ENCODE data around the gene PRR16.

Gene PRR16

DNA sequence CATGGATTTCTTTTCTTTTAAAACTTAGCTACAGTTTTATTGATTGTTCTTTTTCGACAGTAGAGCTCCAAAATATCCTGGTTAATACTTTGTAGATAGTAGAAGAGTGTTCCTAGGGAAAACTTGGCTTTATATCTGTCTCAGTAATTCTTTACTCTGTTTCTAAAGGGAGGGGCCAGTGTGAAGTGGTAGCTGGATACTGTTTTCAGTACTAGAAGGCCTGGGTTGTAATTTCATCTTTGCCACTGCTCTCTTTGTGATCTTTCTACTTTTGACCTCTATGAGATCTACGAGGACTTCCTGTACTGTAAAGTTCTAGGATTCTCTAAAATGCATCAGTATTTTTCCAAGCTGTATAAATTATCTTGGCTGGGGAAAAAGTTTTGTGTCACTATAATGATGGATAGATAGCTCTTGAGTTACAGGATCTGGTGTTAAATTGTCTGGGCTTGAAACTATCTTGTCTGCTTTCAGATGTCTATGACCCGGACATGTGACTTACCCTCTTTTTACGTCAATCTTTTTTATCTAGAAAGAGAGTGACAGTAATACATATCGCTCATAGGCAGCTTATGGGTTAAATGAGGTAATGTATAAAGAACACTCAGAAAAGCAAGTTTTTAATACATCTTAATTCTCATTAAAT, 53.6 kb downstream of the PRR16 start:
- no peak for DNase-seq

DNA sequence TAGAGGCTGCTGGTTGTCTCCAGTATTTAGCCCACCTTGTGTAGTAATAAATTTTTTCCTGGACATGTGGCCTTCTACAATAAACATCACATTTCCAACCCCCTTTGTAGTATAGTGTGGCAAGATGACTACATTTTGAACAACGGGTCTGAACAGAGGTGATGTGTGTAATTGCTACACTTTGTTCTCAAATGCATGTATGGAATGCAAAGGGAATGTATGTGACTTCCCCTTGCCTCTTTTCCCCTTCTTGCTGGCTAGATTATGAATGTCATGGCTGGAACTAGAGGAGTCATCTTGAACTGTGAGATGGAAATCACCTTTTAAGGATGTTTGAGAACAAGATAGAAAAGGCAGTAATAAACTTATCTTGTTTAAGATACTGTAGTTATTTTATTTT, 54.5 kb downstream of the PRR16 start:
- no peak for DNase-seq

DNA sequence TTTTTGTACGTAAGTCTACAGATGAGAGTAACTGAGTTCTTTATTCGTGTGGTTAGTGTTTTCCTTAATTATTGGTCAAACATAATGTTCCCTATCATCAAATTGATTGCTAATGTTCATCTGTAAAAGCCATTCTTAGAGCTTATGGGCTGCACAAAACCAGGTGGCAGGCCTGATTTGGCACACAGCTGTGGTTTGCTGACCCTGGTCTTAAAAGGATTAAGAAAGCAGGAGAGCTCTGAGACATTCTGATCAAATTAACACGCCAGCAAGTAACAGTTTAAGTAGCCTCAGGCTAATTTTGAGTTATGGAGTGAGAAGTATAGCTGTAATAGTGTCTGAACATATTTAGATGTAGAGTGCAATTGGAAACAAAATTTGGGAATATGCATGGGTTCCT, 63.2 kb downstream of the PRR16 start:
- DNase-seq, result no peak

DNA sequence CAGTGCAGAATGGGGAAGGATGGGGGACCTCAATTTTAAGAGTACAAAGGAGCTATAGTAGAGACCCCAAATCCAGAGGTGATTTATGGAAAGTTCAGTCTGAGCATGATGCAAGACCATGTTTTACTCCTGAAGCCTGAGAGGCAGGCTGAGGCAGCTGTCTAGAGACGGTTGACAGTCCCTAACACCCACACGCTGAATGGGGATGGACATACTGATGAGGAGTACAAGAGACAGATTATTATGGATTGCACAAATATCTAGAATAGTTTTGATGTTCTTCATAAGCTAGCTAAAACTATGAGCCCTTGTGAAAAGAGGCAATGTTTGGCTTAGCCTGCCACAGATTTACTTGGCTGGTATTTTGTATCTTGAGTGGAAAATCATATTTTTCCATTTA, 64.5 kb downstream of the PRR16 start:
- DNase-seq, result no peak

GRCh38 chr5:120529386-120529785, 65.3 kb downstream of the PRR16 start:
- DNase-seq, result no peak

DNA sequence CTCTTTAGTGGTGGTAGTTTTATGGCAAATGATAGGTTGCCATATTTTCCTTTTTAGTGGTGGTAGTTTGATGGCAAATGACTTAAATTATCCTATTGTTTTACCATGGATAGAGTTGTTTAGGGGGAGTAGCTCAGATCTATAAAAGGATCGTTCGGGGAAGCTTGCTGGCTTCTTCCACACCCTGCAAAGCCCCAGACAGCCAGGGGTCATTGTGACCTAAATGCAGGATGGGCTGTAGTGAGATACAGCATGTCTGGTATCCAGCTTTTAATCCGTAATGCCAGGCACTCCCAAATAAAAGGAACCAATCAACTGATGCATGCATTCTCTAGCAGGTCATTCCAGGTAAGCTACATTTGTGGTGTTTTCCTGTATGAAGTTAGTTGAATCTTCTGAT, 67.1 kb downstream of the PRR16 start:
- DNase-seq, result no peak

GRCh38 chr5:120532835-120533234, 68.7 kb downstream of the PRR16 start:
- no peak for DNase-seq

- DNase-seq, result no peak
Observed at GRCh38 chr5:120533581-120533980, 69.5 kb downstream of the PRR16 start.

DNA sequence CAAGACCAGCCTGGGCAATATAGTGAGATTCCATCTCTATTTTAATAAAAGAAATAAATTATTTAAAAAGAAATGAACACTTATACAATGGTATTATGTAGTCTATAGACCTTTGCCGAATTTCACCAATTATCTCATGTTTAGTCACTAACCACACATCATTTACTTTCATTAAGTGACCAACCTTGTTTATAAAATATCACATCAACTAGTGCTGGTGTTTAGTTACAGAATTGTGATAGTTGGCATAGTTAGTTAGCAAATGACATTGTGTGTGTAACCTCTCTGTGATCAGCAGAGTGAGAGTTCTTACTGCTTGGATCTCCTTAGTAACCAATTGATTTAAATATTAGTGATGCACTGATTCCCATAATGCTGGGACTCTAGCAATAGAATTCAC, 71.8 kb downstream of the PRR16 start:
- DNase-seq, result no peak

DNA sequence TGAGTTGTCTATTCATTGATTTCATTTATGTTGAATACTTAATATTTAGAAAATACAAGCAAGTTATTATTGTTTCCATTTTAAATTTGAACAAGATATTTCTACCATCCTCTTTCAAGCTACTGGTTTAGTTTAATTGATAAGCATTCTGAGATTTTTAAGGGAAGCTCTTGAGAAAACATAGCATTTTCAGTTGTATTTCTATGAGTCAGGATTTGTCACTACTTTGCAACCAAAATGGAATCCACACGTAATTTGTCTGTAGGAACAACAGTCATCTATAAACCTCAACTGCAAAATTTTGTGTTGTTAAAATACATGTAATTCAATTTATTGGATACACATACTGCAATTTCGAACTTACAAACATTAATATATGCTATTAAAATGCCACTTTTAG, 74.0 kb downstream of the PRR16 start:
- no peak for DNase-seq

DNA sequence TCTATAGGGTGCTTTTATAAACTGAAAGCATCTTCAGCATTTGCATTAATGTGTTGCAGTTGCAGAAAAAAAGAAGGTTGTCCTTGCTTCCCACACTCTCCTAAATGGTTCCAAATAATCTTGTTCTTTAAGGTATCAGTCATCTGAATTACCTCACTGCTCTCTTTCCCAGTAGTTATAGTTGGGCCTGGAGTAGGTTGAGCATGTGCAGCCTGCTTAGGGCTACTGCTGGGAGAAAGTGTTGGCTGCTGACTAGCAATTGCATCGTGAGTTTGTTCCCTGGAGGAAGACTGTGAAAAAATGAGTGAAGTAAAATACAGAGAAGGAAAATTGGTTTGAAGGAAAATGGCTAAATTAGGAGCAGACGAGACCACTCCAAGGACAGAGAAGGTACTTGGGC, 74.5 kb downstream of the PRR16 start:
- no peak for DNase-seq

DNA sequence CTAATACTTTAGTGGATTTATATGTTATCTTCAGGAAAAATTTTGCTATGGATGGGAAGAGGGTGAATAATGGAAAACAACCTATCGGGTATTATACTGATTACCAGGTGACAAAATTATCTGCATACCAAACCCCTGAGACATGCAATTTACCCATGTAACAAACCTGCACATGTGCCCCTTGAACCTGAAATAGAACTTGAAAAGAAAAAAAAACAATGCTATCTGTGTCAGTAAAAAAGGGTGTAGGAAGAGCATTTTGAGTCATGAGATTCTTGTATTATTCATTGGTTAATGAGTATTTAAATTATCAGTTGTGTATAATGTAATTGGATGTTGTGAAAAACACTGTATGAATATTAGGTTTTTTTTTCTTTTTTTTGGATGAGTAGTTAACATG, 75.4 kb downstream of the PRR16 start:
- no peak for DNase-seq

DNA sequence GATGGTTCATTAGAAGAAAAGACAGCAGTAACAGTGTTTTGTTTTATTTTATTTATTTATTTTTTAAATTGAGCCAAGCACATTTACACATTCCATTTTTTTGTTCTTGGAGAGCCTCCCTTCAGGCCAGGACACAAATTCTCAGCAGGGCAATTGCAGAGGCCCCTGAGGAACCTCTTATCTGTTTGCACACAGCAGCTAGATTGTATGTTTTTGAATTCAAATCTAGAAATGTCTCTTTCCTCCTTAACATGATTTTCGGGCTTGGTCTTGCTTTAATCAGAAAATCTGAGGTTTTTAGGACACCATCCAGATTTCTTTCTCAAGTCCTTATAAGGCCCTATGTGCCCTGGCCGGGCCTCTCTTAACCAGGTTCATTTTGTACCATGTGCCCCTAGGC, 76.0 kb downstream of the PRR16 start:
- DNase-seq, result no peak

- DNase-seq, result no peak
Observed at GRCh38 chr5:120544043-120544442, 79.9 kb downstream of the PRR16 start.

GRCh38 chr5:120545007-120545406, 80.9 kb downstream of the PRR16 start:
- no peak for DNase-seq

DNA sequence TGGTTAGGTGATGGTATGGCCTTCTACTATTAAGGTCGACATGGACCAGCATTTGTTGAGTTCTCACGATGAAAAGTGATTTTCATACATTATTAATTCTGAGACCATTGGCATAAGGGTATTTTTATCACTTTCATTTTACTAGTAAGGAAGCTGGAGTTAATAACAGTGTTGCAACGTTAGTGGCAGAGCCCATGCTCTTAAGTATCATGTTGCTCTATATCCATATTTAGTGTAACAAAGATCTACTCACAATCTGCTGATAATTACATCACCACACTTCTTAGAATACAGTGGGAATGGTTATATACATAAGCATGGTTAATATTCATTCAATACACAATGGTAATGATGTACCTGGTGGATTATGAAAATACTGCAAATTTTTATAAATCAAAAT, 81.9 kb downstream of the PRR16 start:
- no peak for DNase-seq

GRCh38 chr5:120546922-120547321, 82.8 kb downstream of the PRR16 start:
- DNase-seq, result no peak

- no peak for DNase-seq
Observed at GRCh38 chr5:120550358-120550757, 86.3 kb downstream of the PRR16 start.

DNA sequence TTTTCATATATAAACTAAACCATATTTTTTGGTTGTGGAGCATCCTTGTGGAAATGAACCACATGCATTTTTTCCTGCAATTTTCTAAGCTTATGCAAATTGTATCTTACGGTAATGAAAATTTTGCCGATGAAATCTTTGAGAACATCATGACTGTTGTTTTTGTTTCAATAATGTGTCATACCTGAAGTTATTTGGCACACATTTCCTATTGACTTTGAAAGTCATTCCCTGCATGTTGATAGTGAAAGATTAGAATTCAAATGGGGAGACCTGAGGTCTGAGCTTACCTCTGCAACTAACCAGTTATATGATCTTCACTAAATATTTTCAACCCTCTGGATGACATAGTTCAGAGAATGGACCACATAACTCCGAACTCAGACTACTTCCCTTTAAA, 88.5 kb downstream of the PRR16 start:
- no peak for DNase-seq

GRCh38 chr5:120555345-120555744, 91.2 kb downstream of the PRR16 start:
- DNase-seq, result no peak

DNA sequence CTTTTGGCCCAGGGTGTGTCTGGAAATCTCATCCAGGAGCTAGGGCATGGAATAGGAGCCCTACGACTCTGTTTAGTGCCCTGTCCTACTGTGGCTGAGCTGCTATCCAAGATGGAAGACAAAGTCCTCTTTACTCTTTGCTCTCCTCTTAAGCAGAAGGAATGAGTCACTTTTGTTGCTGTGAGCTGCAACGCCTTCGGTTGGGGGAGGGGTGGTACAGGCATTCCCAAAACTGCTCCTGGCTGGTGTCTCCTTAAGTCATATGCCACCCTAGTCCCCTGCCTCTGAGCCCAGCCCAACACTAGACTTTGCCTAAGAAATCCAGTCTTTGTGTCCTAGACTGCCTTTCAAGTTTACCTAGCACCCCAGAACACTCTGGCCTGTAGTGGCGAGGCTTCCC, 99.9 kb downstream of the PRR16 start:
- no peak for DNase-seq

DNA sequence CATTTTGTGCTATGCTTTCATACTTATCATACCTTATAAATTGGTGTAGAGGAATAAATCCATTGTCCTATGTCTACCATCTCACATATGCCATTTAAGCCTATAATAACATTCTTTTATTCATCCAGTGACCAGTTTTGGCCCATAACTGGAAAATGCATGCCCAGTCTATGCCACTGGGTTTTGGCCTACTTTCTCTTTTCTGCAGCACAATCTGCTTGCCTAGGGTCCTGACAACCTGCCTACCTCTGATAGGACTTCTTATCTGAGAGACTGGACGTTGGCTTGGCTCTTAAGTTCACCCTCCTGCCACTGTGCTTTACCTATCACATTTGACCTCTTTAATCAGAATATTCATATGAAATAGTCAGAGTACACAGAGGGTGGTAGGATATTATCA, 103.0 kb downstream of the PRR16 start:
- no peak for DNase-seq

DNA sequence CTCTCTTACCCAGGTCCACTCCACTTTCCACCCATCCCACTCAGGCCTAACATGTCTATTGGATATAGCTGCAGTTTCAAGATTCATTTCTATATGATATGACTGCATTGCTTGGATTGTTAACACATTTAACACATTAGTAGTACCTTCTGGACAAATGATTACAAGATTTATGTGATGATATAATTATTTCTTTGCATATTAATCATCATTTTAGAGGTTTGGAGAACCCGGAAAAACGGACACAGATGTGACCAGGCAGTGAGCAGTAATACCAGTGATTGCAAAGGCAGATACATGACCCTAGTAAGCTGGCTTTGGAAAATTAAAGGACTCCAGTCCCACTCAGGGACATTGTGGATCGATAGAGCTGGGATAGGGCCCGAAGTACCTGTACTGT, 103.8 kb downstream of the PRR16 start:
- no peak for DNase-seq

GRCh38 chr5:120568711-120569110, 104.6 kb downstream of the PRR16 start:
- DNase-seq, result no peak

DNA sequence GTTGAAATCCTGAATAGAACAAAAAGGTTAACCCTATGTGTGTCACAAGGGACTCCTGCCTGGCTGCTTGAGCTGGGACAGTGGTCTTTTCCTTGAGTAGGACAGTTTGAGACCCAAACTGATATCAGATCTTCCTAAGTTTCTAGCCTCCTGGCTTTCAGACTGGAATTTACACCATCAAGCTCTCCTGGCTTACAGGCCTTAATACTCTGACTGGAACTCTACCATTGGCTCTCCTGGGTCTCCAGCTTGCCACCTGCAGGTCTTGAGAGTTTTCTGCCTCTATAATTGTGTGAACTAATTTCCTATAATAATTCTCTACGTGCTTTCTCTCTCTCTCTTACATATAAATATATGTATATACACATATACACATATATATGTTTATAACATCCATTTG, 112.5 kb downstream of the PRR16 start:
- no peak for DNase-seq

DNA sequence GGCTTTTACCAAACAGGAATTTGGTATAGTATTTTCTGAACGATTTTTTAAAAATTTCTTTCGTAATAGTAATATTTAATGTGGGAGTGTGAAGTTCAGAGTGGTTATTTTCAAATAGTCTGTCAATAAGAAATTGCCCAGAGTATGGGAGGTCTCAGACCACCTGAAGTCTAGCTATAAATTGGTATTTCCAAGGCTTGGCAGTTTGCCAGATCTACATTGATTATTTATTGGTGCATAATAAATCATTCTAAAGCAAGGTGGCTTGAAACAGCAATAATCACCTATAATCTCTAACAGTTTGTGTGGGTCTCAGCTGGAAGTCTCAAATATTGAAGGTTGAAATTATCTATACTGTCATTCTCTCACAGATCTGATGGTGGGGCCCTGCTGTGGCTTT, 118.5 kb downstream of the PRR16 start:
- no peak for DNase-seq
